Progenitor cell of endocrine pancreas (in vitro differentiated cells): ENCODE data around the gene FLT3. TPM values are rescaled to one million over a fixed set of nuclear protein-coding genes. Genes with fewer than 3 reads are reported as not detected.

Experiments used
- DNase-seq: peaks from one replicate; pipeline ENCODE4 v3.0.0; 2021; ENCODE audit warnings: low spot score; ENCODE audit not compliant: unreplicated experiment
- H3K27ac Mint-ChIP-seq: 2 replicates; pipeline ENCODE4 v1.8.0; 2021; ENCODE audit warnings: mild to moderate bottlenecking, moderate library complexity, mixed read lengths
- H3K27me3 Mint-ChIP-seq: 2 replicates; pipeline ENCODE4 v1.8.0; 2021; ENCODE audit warnings: mixed read lengths
- H3K36me3 Mint-ChIP-seq: 2 replicates; pipeline ENCODE4 v1.8.0; 2022; ENCODE audit warnings: mixed read lengths; ENCODE audit not compliant: insufficient read depth
- H3K4me1 Mint-ChIP-seq: 2 replicates; pipeline ENCODE4 v1.8.0; 2021; ENCODE audit warnings: low read depth, mixed read lengths
- H3K4me3 Mint-ChIP-seq: 2 replicates; pipeline ENCODE4 v1.8.0; 2021; ENCODE audit warnings: low read depth, mild to moderate bottlenecking, moderate library complexity, mixed read lengths
- H3K9me3 Mint-ChIP-seq: 2 replicates; pipeline ENCODE4 v1.8.0; 2021; ENCODE audit warnings: low read depth, mixed read lengths
- CTCF ChIP-seq: fragments of 200-600 bp; sonication (generic); IDR thresholded peaks from one replicate; pipeline ENCODE4 v1.5.0; 2021; ENCODE audit warnings: antibody characterized with exemption, mild to moderate bottlenecking; ENCODE audit not compliant: unreplicated experiment
- total RNA-seq: library from RNA; stranded (reverse); gene quantifications from 2 replicates; pipeline ENCODE4 v1.2.1, GENCODE V29; 2021

Gene FLT3
- total RNA-seq, 1 donor from 2014 or later = 0.17 TPM

GRCh38 chr13:28044608-28045007, 55.8 kb downstream of the FLT3 start:
- H3K27me3 Mint-ChIP-seq = peaks cover 2% of the 10 kb centered on the region
- no peaks in the 10 kb centered on the region for H3K36me3 Mint-ChIP-seq
- H3K4me3 Mint-ChIP-seq = no peak overlapping the region
- TF ChIP-seq CTCF = no peak
- H3K4me1 Mint-ChIP-seq = peaks cover 2% of the 10 kb centered on the region
- H3K27ac Mint-ChIP-seq = no peak overlapping the region
- no peak for DNase-seq
- no peaks in the 10 kb centered on the region for H3K9me3 Mint-ChIP-seq

- peaks cover 2% of the 10 kb centered on the region for H3K27me3 Mint-ChIP-seq
- no peak for DNase-seq
- H3K27ac Mint-ChIP-seq = no peak overlapping the region
- no peaks in the 10 kb centered on the region for H3K36me3 Mint-ChIP-seq
- no peaks in the 10 kb centered on the region for H3K4me1 Mint-ChIP-seq
- H3K4me3 Mint-ChIP-seq = no peak overlapping the region
- TF ChIP-seq CTCF = no peak
- H3K9me3 Mint-ChIP-seq = no peaks in the 10 kb centered on the region
Observed at GRCh38 chr13:28043224-28043623, 57.2 kb downstream of the FLT3 start.

DNA sequence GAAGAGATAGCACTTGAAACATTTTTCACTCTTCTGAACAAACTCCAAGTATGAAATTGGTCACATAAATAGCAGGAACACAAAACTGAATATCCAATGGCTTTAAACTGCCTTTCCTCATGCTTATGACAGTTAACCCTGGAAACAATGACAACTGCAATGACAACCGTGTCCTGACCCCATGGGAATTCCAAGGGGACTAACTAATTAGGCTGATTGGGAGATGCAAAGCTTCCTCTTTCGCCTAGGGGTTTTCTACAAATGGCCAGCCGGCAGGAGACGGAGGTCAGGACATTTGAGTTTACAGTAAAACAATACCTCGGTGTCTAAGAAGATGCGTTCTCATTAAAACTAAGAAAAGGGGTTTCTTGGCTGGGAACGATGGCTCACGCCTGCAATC, 58.9 kb downstream of the FLT3 start:
- no peak overlapping the region for H3K4me3 Mint-ChIP-seq
- no peaks in the 10 kb centered on the region for H3K9me3 Mint-ChIP-seq
- no peak for DNase-seq
- H3K36me3 Mint-ChIP-seq = no peaks in the 10 kb centered on the region
- peaks cover 2% of the 10 kb centered on the region for H3K27me3 Mint-ChIP-seq
- H3K4me1 Mint-ChIP-seq = no peaks in the 10 kb centered on the region
- H3K27ac Mint-ChIP-seq = no peak overlapping the region
- no peak for TF ChIP-seq CTCF

GRCh38 chr13:28041031-28041461, 59.3 kb downstream of the FLT3 start:
- DNase-seq = no peak
- Mint-ChIP-seq H3K27ac (no peak overlapping the region), H3K4me3 (no peak overlapping the region), H3K36me3 (no peaks in the 10 kb centered on the region), H3K9me3 (no peaks in the 10 kb centered on the region), H3K27me3 (peaks cover 5% of the 10 kb centered on the region), H3K4me1 (no peaks in the 10 kb centered on the region)
- no peak for TF ChIP-seq CTCF

DNA sequence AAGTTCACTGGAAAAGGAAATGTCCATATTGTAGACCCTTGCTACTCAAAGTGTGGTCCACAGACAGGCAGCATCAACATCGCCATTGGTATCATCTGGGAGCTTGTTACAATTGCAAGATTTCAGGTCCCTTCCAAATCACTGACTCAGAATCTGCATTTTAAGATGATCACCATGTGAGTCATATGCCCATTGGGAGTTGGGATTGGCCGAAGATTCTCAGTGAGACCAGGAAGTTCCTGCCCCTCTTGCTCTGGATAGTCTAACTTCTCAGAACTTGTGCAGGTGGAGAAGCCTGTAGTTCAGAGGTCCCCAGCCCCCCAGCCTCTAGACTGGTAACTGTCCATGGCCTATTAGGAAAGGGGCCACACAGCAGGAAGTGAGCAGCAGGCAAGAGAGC, 63.0 kb downstream of the FLT3 start:
- no peak for DNase-seq
- Mint-ChIP-seq H3K4me3 (no peak overlapping the region), H3K9me3 (no peaks in the 10 kb centered on the region), H3K4me1 (peaks cover 3% of the 10 kb centered on the region), H3K36me3 (no peaks in the 10 kb centered on the region), H3K27ac (no peak overlapping the region), H3K27me3 (peaks cover 26% of the 10 kb centered on the region)
- TF ChIP-seq CTCF = no peak
